HG03439 (cell line): Measurements from ENCODE around the gene AP1M1.

Experiments
- ATAC-seq: cut with Tn5 transposase; IDR thresholded peaks from one replicate; pipeline ENCODE4 v1.9.1; 2021; ENCODE audit warnings: mild to moderate bottlenecking, moderate library complexity; ENCODE audit not compliant: unreplicated experiment

The AP1M1 gene

GRCh38 chr19:16207063-16207462, 9.4 kb downstream of the AP1M1 start:
- no peak for ATAC-seq

- no peak for ATAC-seq
Observed at GRCh38 chr19:16207490-16208025, 9.8 kb downstream of the AP1M1 start.

GRCh38 chr19:16208064-16208759, 10.5 kb downstream of the AP1M1 start:
- ATAC-seq = no peak

GRCh38 chr19:16208847-16209665, 11.3 kb downstream of the AP1M1 start:
- no peak for ATAC-seq

- ATAC-seq = no peak
Observed at GRCh38 chr19:16210168-16210567, 12.5 kb downstream of the AP1M1 start.

- ATAC-seq = no peak
Observed at GRCh38 chr19:16213076-16213475, 15.4 kb downstream of the AP1M1 start.

GRCh38 chr19:16216744-16217670, 19.3 kb downstream of the AP1M1 start:
- ATAC-seq = no peak

GRCh38 chr19:16217716-16218451, 20.2 kb downstream of the AP1M1 start:
- no peak for ATAC-seq

- ATAC-seq = no peak
Observed at GRCh38 chr19:16218851-16219250, 21.1 kb downstream of the AP1M1 start.

- ATAC-seq = no peak
Observed at GRCh38 chr19:16222806-16223205, 25.1 kb downstream of the AP1M1 start.

GRCh38 chr19:16223746-16224145, 26.0 kb downstream of the AP1M1 start:
- ATAC-seq = no peak

- no peak for ATAC-seq
Observed at GRCh38 chr19:16224293-16225045, 26.8 kb downstream of the AP1M1 start.

- no peak for ATAC-seq
Observed at GRCh38 chr19:16225279-16226183, 27.8 kb downstream of the AP1M1 start.

- no peak for ATAC-seq
Observed at GRCh38 chr19:16226184-16226591, 28.5 kb downstream of the AP1M1 start.

GRCh38 chr19:16226878-16227836, 29.4 kb downstream of the AP1M1 start:
- no peak for ATAC-seq

GRCh38 chr19:16227837-16228636, 30.3 kb downstream of the AP1M1 start:
- ATAC-seq = no peak
